Middle frontal gyrus (tissue), 1 donor: Measurements from ENCODE around the gene DCLK2.

Source experiments
- DNase-seq: peaks from one replicate; pipeline ENCODE4 v3.0.0-alpha.2; 2015; ENCODE audit warnings: low spot score; ENCODE audit errors: extremely low spot score

Gene DCLK2

DNA sequence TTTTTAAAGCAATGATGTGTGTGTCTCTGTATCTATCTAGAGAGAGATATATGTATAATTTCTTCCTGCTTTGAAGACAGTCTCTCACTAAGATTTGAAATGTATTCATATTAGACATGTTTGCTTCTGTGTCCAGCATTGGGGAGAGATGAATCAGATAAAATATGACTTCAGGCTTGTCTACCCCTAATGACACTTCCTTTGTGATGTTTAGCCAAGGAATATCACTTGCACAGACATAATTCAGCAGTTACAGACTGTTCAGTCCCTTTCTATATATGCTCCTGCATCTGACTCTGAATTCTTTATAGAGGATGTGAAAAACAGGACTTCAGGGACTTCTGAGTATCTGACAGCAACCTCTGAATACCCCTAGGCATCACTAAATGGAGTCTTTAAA, 158.4 kb downstream of the DCLK2 start:
- no peak for DNase-seq

DNA sequence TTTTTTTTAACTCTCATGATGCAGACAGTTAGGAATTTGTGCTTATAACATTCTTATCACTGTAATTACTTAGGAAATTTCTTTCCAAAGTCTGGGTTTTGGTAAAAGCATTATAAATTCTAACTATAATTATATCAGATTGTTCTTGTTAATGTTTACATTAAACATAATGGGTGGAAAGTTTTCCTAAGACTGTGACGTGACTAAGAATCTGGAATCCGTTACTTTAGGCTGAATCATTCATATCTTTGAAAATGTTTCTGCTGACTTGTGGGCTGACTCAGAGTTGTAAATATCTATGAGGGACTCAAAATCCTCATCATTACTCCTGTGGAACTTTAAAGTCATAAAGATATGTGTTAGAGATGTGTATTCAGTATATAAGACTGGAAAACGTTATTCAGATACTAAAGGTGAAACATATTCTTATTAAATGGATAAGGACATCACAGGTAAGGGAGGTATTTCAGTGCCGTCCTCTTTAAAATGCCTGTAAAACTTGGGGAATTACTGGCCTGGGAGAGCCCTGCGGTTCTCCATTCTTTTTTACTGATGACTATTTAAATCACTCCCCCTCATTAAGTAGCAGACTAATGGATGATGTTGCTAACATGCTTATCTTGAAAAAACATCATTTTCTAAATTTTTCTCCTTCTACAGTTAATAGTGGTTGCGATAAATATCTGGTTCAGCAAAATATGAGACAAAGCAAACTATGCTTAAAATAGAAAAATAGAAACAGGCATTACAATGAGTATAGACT, 159.0 kb downstream of the DCLK2 start:
- no peak for DNase-seq

DNA sequence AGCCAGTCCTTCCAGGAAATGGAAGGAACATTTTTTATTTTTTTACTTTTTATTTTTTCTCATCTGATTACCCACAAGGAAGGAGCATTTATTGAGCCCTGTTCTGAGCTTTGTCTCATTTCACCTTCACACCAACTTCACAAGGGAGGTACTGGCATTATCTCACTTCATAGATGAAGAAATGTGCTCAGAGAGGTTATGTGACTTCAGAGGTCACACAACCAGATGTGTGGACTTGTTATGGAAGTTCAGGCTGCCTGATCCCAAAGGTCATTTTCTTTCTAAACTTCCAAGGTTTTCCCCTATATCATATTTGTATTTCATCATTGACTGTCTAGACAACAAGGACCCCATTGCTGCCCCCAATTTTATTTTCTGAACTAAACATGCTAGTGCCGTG, 160.3 kb downstream of the DCLK2 start:
- no peak for DNase-seq

DNA sequence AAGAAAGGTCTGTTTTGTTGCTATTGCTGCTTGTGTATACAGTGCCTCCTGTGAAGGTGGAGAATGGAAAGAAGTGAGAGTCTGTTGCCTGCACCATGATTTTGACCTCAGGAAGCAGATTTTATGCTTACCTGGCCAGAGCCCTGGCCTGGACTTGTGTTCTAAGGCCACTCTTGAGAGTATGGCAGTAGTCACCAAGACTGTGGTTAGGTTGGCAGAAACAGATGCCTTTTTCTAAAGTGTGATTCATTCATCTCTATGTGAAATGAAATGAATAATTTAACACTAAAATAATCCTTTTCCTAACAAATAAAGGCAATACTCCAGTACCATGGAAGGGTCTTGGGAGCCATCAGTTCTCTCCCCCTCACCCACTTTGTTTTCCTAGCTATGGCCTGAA, 161.8 kb downstream of the DCLK2 start:
- no peak for DNase-seq

DNA sequence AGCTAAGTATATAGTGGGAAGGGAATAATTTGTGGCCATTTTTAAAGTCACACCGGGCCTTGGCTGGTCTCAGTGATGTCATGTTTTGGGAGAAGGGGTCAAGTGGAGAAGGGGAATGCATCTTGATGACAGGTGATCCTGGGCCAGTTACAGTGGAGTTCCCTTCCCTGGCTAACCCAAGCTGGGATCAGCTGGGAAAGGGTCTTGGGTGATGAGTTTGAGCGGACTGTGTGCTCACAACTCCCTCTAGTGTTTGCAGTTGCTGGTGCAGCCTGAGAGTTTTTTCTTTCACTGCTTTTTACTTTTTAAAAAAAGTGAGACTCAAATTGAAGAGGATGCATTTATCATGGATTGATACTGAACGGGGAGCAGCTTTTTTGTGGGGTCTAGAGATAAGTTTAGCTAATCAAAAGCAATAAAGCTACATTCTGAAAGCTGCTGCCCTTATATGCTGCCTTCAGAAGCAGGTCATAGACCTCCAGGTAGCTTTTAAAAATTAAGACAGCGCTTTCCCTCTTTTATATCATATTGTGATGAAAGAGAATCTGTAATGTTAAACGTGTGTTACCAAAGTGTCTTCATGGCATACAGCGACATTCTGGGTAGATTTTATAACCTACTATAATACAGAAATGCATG, 164.7 kb downstream of the DCLK2 start:
- DNase-seq: peak; percentile 23

DNA sequence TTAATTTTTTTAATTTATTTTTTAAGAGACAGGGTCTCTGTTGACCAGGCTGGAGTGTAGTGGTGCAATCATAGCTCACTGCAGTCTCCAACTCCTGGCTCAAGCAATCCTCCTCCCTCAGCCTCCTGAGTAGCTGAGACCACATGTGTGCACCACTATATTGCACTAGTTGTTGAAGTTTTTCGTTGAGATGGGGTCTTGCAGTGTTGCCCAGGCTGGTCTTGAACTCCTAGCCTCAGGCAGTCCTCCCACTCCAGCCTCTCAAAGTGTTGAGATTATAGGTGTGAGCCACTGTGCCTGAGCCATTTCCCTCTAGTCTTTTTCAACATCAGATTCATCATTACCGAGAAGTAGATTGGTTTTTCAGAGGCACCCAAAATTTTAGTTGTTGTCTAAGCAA, 165.7 kb downstream of the DCLK2 start:
- DNase-seq: no peak

DNA sequence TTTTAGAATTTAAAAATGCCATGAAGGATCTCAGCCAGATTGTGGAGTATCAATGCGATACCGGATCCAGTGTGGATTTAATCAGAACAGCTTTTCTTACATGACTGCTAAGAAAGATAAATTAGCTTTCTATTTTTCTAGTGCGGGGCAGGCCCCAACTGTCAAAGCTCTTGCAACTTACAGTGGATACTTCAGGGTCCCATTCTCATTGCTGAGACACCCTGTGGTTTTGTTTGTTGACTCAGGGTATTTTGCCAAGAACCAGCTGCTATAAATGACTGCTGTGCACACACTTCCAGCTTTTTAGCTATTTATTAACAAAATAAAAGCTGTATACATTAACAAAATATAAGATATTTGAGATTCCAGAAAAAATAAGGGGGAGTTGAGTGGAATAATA, 166.4 kb downstream of the DCLK2 start:
- no peak for DNase-seq

DNA sequence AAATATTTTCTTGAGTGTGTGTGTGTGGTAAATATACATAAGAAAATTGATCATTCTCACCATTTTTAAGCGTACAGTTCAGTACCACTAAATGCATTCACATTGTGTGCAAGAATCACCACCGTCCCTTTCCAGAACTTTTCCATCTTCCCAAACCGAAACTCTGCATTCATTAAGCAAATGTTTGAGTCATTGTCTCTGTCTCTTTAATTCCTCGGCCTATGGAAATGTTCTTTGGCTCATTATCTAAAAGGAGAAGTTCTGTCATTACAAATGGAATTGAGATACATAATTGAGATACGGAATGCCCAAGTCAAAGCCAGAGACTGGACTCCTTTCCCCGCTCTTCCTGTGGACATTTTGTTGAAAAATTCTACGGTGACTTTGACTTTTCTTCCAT, 168.9 kb downstream of the DCLK2 start:
- DNase-seq: no peak

DNA sequence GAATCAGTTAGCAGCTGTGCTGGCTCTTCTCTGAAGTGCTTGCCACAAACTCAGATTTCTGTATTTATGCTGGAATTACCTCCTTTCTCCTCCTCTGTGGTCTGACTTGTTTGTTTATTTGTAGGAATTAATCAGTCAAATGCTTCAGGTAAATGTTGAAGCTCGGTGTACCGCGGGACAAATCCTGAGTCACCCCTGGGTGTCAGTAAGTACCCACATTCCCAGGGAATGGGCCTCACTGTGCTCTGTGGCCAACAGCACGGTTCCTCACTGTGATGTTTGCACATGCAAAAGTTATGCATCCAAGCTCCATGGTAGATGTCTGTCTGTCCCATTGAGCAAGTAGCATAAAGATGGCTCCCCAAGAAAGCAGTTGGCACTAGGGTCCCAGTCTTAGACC, 169.9 kb downstream of the DCLK2 start:
- no peak for DNase-seq

DNA sequence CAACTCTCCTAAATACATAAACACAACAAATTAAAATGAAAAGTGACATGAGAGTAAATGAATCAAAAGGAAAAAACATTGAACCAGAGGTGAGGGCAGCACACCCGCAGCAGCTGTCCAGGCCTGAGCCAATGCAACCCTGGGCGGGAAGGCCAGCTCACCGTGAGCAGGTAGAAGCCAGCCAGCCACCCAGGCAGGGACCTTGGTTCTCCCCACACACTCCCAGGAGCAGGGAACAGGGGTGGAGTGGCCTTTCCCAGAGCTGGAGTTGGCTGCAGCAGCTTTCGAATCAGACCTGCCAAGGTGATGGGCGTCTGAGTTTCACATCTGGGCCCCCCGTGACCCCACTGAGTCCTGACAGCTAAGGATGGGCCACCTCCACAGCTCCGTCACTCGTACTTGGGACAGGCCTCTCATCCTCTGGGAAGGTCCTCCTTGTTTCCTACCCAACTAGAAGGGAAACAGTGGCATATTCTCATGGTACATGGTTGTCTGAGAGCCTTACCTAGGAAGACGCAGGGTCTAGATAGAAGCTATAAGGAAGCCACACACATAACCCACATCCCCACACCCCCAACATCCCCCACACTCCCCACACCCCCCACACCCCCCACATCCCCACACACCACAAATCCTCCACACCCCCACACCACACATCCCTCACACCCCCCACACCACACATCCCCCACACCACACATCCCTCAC, 172.2 kb downstream of the DCLK2 start:
- no peak for DNase-seq

DNA sequence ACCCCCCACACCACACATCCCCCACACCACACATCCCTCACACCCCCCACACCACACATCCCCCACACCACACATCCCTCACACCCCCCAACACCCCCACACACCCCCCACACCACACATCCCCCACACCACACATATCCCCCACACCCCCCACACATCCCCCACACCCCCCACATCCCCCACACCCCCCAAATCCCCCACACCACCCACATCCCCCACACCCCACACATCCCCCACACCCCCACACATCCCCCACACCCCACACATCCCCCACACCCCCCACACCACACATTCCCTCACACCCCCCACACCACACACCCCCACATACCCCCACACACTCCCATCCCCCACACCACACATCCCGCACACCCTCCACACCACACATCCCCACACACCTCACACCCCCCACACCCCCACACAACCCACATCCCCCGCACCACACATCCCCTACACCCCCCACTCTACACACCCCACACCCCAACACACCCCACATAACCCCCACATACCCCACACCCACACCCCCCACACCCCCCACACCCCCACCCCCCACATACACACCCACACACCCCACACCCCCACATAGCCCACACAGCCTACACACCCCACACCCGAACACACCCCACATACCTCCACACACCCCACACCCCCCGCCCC, 172.9 kb downstream of the DCLK2 start:
- no peak for DNase-seq

DNA sequence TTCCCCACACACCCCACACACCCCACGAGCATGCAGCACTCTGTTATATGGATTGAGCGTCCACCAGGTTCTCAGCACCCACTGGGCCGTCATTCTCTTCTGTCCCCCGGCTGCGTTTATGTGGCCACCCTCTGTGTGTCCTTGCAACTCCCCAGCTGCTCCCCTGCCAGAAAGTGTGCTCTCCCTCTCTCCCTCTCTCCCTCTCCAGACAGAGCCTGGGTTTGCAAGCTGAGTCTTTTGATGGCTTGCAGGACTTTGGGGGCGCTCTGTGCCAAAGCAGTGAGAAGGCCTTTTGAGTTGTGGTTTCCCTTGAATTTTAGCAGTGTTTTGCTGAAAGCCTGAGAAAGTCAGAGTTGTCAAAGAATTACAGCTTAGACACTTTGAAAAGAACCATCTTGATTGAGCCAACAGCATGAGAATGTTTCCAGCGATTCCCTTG, 173.5 kb downstream of the DCLK2 start:
- DNase-seq: no peak

DNA sequence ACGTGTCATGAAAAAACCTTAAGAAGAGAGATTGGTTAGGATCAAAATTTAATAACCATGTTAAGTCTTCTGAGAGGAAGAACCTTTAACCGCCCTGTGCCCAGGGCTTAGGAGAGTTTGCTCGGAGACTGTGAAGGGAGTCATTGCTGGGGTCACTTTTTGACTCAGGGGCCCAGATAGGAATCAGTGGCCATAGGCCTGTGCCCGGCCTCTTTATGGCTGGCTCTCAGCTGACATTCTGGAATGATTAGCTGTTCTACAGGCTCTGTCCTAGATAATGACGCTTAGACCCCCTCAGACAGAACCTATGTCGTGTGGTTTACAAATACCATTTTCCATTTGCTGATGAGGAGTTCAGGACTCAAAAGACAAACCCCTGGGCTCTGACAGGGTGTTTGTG, 174.1 kb downstream of the DCLK2 start:
- DNase-seq: no peak

DNA sequence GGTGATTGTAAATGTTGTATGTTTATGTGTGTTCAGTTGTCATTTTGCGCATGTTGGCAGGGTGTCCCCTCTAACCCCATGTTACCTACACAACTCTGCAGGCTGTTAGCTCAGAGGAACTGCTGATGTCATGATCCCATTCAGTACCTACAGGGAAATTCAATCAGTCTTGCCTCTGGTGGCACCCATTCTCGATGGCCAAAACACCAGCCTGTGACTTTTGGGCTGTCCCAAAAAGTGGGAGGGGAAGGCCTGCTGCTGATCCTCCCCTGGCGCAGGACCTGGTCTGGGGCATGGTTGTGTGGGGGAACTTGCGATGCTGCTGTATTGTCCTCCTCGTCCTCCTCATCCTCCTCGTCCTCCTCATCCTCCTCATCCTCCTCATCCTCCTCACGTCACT, 174.5 kb downstream of the DCLK2 start:
- no peak for DNase-seq

DNA sequence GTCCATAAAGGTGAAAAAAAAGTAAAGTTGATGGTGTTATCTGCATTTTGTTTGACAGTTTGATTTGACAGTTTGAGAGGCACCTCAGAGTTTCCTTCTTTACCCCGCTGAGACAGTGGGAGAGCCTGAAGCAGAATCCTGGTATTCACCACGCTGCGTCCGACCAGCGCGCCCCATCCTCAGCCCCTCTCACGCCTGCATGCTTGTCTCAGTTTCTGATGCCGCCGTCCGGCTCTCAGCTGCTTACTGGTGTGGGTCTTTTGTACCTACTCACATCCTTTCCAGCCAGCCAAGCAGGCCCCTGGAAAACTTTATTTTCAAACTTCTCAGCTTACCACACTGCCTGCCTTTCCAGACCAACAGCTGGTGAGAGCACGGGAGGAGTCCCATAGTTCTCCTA, 175.2 kb downstream of the DCLK2 start:
- DNase-seq: no peak

DNA sequence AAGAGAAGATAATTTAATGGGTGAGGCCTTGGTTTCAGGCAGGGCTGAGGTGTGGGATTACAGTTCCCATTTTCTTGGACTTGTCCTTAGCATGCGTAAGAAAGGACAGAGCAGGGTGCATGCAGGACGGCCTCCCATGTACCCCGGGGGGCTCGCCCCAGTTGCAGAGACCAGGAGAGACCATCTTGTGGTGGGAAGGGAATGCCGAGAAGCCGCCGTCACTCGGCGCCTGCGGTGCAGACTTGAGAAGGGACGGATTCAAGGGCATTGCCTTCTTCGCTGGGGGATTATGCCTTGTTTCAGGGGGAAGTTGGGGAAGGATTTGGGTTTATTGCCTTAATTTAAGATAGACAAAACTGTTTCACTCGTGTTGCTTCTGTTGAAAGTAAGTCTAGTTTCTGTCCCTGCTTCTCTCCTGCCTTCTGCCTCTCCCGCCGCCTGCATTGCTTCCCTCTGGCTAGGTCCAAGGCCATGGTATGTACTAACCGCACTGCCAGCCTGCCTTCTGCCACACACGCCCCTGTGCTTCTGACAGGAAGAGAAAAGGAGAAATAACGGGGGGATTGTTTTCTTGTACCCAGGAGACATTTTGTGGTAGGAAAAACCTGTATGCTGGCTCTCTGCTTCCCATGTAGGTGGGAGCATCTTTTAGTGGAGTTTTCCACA, 175.9 kb downstream of the DCLK2 start:
- DNase-seq: no peak

DNA sequence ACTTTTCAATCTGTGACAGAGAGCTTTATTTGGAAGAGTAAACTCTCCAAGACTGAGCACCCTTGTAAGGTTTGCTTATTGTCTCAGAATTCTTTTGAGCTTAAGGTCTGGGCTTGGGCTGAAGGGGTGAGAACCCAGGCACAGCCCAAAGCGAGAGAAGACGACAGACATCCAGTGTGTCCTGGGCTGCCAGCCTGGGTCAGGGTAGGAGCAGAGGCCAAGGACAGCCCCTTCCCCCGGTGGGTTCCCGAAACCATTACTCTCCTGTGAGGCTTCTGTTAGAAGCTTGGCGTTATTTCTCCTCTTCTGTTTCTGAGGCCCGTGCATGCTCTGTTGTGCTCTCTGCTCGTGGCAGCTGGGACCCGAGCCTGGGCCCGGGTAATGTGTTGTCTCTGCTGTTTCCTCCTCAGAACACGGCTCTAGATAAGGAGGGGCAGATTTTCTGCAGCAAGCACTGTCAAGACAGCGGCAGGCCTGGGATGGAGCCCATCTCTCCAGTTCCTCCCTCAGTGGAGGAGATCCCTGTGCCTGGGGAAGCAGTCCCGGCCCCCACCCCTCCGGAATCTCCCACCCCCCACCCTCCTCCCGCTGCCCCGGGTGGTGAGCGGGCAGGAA, 177.5 kb downstream of the DCLK2 start:
- DNase-seq: no peak

DNA sequence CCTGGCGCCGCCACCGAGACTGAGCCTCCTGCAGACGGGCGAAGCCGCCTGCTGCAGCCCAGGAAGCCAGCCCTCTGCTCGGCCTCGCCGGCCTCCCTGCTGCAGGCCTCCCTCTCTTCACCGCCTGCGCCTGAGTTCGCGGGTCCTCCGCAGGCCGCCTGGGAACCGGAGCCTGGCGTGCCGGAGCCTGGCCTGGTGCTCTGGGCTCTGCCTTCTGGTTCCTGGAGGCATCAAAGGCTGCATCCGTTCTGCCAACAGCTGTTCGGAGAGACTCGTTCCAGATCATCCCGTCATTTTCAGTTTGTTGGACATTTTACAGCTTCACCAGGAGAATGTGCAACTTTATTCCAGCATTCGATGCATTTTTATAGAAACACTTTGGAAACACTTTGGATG, 178.0 kb downstream of the DCLK2 start:
- DNase-seq: no peak

DNA sequence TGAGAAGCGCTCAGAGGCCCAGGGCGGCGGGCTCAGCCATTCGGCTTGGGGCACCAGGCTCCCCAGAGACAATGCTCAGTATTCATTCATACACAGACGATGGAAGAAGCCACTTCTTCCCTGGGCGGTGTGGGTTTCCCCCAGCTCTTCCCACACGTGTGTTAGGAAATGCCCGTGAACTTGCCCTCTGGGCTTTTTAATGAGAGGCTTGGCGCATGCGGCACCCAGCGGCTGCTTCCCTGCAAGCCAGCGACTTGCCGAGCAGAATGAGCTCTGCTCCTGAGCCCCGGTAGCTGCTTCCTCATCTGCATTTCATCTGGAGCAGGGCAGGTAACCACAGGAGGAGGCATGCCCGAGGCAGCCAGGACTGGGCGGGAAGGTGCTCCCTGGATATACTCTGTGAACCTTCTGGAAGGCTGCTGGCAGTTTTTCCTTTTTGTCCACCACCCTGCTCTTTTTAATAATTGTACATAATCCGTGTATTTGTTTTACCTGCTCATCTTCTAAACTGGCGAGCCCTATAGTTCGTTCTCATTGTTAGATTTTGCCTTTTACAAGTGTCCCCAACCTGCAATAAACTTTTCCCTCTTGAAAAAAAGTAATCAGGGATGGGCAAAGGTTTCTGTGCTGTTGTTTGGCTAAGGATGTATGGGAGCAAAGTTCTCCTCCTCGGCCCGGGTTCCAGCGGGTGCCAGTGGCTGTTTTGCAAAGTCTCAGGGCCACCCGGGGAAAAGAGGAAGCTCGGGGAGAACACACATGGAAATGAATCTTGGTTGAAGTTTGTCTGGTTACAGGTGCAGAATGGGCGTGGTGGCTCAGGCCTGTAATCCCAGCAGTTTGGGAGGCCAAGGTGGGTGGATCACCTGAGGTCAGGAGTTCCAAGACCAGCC, 178.8 kb downstream of the DCLK2 start:
- no peak for DNase-seq

DNA sequence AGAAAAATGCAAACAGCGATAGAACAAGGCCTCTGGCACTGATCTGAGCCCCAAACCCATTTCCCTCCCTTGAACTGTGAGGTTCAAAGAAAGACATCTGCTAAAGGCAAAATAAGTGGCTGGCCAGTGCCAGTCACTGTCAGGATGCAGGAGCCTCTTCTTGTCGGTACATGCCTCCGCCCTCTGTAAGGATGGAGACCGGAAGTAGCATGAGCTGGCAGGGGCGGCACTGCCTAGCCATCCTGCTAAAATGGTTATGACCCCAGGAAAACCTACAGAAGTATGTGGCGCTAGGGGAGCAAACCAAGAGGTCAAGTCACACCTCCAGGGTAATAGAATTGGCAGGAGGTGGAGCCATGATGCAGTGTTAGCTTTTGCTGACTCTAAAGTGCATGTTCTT, 180.3 kb downstream of the DCLK2 start:
- DNase-seq: no peak
